Activated T-helper 1 cell treated with anti-CD3 and anti-CD28 coated beads, Interleukin-2, amount 50 U/mL, for 16 hours (primary cell): ENCODE measurements around the gene CLDN10.
"Not testable (repeated sequence)": the region's sequence is repeated elsewhere in the genome, so short reads cannot be mapped to it uniquely, and the experiment has no call there.

Experiments
- DNase-seq, 2 donors: peaks; one replicate each; pipeline ENCODE4 v3.0.0-alpha.2; 2020; ENCODE audit warnings: low read depth in 1 of 2, low spot score in 1 of 2

The CLDN10 gene

GRCh38 chr13:95552539-95553441 is at the start of gene CLDN10:
Gene CLDN10, plus strand, starts transcription at chr13:95552720. Its CDS starts 34 bp downstream, at chr13:95552754.
- DNase-seq = no peak

GRCh38 chr13:95503662-95504061 is 48.9 kb upstream of the CLDN10 start:
- DNase-seq = no peak

DNA sequence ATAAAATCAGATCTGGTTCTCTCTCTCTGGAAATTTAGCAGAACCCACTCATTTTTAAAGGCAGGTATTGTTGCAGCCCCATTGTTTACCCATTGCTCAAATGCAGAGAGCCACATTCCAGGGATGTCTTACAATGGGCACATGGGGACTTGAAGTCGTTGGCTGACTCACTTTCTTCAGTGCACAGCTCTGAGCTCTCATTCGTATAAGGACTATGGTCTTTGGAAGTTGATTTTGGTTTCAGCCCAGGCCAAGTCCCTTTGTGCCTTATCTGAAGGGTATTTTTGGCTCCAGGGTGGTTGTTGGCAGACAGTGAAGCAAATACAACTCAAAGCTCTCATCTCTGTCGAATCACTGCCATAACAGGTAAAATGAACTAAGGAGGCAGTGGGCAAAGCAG is 47.3 kb upstream of the CLDN10 start:
- DNase-seq = no peak

GRCh38 chr13:95505986-95506385 is 46.5 kb upstream of the CLDN10 start:
- no peak for DNase-seq

GRCh38 chr13:95507991-95508390 is 44.5 kb upstream of the CLDN10 start:
- no peak for DNase-seq

DNA sequence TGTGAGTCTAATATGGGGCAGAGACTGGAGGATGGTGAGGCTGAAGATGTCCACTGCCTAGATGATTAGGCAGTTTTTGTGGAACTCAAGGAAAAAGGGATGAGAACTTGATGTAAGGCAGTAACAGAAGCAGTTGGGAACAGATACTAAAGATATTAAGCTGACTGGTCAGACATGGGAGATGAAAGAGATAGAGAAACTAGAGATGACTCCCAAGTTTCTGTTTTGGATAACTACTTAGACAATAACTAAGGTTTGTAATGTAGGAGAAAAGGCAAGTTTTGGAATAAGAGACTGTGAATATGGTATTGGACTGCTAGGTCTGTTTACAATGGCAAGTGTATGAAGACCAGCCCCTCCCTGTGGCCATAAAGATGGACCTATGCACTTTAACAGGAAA is 43.5 kb upstream of the CLDN10 start:
- no peak for DNase-seq

GRCh38 chr13:95509521-95510310 is 42.8 kb upstream of the CLDN10 start:
- DNase-seq = no peak

GRCh38 chr13:95510950-95511349 is 41.6 kb upstream of the CLDN10 start:
- no peak for DNase-seq

GRCh38 chr13:95512424-95512823 is 40.1 kb upstream of the CLDN10 start:
- no peak for DNase-seq

DNA sequence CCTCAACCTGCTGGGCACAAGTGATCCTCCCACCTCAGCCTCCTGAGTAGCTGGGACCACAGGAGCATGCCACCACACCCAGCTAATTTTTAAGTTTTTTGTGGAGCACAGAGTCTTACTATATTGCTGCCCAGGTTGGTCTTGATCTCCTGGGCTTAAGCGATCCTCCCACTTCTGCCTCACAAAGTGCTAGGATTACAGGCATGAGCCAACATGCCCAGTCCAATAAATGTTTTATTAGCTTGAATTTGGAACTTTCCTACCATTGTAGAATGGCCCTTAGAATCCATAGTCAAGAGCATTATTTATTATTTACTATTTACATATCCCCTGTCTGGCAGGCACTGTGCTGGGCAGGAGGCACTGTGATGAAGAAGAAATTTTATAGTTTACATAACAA is 39.6 kb upstream of the CLDN10 start:
- no peak for DNase-seq

DNA sequence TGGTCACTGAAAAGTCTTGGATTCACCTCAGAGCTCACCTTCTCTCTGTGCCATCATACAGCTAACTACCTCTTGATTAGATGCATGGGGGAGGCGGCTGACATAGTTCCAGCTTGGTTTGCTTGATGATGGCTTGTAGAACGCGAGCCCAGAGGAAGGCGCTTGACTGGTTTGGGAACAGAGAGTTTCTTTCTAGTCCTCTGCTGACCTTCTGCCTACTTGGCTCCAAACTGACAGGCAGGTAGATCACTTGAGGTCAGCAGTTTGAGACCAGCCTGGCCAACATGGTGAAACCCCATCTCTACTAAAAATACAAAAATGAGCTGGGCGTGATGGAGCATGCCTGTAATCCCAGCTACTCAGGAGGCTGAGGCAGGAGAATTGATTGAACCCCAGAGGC is 36.9 kb upstream of the CLDN10 start:
- DNase-seq = not testable (repeated sequence)

GRCh38 chr13:95516021-95516420 is 36.5 kb upstream of the CLDN10 start:
- DNase-seq = no peak

GRCh38 chr13:95516492-95516891 is 36.0 kb upstream of the CLDN10 start:
- no peak for DNase-seq

DNA sequence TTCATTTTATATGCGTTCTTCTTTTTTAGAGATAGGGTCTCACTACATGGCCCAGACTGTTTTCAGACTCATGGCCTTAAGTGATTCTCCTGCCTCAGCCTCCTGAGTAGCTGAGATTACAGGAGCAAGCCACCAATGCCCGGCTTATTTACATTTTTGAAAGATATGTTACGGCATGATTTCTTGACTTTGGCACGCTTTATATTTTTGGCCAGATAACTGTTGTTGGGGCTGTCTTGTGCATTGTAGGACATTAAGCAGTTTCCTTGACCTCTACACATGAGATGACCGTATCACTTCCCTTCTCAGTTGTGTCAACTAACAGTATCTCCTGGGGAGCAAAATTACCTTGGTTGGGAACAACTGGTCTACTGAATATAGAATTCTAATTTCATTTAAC is 28.9 kb upstream of the CLDN10 start:
- DNase-seq = no peak

GRCh38 chr13:95524264-95524901 is 28.1 kb upstream of the CLDN10 start:
- no peak for DNase-seq

- DNase-seq = no peak
Observed at GRCh38 chr13:95527955-95528354, 24.6 kb upstream of the CLDN10 start.

DNA sequence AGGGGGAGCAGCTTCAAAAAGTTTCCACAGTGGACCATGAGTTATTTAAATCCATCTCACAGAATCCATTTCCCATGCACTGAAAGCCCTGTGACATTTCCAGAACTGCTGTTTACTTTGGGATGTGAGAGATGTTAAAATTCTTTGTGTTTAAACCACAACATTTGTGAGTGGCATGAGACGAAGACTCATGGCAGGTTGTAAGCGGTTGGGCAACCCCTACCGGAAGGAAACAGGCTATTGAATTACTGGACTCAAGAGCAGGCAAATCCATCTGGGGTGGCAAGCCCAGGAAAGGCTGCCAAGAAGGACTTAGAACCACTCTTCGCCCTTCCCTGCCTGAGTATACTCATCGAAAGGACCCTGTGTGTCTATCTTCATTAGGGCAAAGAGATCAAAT is 22.3 kb upstream of the CLDN10 start:
- no peak for DNase-seq

DNA sequence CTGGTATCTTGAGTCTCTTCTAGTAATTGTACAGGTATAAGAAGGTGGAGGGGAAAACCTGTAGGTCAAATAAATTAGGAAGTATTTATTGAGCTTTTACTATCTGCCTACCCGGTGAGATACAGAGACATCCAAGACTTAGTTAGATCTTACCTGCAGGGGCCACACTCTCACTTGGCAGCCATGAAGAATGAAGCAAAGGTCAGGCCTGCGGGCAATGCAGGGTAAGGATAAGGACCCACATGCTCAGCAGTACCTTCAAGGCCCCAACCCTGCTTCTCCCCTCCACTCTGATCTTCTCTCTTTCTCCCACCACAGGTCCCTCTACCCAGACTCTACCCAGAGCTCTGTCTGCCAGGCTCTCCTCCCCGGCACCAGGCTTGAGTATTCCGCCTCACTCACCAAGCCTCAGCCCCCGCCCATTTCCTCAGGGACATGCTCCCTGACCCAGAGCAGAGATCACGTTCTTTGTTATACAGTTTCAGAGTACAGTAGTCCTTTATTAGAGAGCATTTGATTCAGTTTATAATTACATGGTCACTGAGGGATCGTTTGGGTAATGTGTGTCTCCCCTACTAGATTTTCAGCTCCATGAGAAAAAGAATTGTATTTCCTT is 18.9 kb upstream of the CLDN10 start:
- no peak for DNase-seq

DNA sequence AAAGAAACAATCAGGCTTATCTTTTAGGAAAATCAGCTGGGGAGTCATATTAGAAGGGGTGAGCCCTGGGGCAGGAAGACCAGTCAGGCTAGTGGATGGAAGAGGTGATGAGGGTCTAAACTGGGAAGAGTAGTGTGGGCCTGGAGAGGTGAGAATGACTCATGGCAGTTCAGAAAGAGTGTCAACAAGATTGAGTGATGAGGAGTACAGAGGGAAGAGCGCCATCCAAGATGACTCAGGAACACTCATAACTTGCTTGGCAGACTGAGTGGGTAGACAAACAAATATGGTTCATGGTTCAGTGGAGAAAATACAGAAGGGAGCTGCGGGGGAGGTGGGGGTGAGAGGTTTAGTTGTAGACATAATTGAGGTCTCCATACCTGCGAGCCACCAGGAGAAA is 17.3 kb upstream of the CLDN10 start:
- no peak for DNase-seq

- no peak for DNase-seq
Observed at GRCh38 chr13:95536632-95537241, 15.8 kb upstream of the CLDN10 start.

DNA sequence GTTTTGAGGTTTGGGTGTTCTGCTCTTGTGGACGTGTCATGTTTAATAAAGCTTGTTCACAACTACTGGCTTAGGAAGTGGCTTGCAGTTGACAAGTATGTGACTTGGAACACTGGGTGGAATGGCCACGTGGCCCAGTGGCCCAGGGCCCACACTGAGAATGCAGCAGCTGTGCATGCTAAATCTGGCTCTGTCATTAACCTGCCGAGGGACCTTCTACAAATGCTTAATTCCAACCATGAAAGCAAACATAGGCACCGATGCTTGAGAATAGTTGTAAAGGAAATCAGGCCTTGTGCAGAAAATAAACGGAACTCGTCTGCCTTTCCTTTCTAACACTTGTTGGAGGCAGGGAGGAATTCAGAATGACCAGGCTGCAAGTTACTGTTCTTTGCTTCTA is 11.6 kb upstream of the CLDN10 start:
- DNase-seq = no peak
